ENCODE measurements around the gene LRRIQ3.

GRCh38 chr1:74222701-74223100, 24.7 kb upstream of the LRRIQ3 start:
- TF ChIP-seq CTCF (IDR thresholded peaks at IDR 0.05) (no peak), POLR2A (IDR thresholded peaks at IDR 0.05) (no peak)
